Cardiac septum (tissue), 1 donor: ENCODE measurements around the gene CHST11. TPM values are rescaled to one million over a fixed set of nuclear protein-coding genes. Genes with fewer than 3 reads are reported as not detected.

ENCODE experiments used
- DNase-seq: peaks from one replicate; pipeline ENCODE4 v3.0.0-alpha.2; 2020; ENCODE audit warnings: low spot score
- intact Hi-C: fragments of 100-400 bp; cut with DNase I; formaldehyde crosslinking; loops from one replicate; pipeline ENCODE4 v1.14.0; 2022
- total RNA-seq: library from RNA; stranded (reverse); fragmentation: NEBNext Ultra II Directional; extraction: Animal tissue kit (Norgen Biotek cat#: 25700); gene quantifications from one replicate; pipeline ENCODE4 v1.2.1, GENCODE V29; 2021
- donor health status: DM: no; HTN: no; CAD: no.

Gene CHST11
- total RNA-seq, 1 donor from 2014 or later, result 6.1 TPM

- DNase-seq, result no peak
- intact Hi-C loops, result no loop called here
Measured at GRCh38 chr12:104495786-104496185, 39.0 kb downstream of the CHST11 start.

- intact Hi-C loops, result no loop called here
- no peak for DNase-seq
Measured at GRCh38 chr12:104496336-104496735, 39.6 kb downstream of the CHST11 start.

DNA sequence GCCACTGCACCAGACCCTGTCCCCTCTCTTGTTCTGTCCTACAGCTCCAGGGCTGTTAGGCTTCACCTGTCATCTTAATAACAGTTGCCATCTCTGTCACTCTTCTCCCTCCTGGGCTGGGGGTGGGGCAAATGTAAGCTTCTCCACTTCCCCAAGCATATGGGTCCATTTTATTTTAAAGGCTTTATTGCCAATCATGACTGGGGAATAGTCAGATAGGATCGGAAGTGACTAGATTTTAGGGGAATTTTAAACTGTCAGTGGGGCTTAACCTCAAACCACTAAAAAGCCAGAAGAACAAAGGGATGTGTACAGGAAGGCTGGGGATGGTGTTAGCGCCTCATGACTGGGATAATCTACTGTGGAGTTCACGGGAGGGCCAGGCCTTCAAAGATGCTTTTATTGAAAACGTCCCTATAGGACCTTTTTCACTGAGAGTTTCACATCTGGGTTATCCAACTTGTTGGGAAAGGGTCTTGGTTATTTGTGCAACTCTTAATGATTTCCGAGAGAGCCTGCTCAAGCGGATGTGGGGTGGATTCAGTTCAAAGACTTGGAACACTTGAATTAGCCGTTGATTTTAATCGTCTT is 41.6 kb downstream of the CHST11 start:
- no peak for DNase-seq
- intact Hi-C loops, result no loop called here

DNA sequence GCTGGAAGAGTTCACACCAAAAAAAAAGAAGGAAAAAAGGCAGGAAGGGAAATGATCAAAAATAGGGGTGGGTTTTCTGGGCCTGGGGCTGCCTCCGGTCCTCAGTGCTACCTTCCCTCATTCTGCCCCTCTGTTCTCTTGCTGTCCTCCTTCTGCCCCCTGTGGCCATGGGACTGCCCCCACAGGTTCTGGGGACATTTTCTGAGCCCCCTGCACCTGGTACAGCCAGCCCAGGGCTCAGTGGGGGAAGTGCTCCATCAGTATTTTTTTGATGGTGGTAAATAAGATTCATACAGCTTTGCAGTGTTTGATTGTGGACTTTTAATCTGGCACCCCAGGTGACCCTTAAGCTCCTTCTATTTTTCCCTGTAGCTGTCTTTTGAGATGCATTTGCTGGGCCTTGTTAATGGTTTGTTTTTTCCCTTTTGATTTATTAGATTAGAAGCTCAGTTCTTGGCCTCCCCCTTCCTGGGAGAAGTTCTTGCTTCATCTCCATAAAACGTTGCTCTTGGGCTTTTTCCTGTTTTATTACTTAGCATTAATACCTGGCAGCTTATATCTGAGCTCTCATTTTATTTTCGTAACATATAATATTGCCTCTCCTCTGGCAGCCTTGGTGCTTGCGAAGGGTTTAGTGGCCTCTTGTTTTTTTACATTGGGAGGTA is 43.1 kb downstream of the CHST11 start:
- no peak for DNase-seq
- intact Hi-C loops, result no loop called here

DNA sequence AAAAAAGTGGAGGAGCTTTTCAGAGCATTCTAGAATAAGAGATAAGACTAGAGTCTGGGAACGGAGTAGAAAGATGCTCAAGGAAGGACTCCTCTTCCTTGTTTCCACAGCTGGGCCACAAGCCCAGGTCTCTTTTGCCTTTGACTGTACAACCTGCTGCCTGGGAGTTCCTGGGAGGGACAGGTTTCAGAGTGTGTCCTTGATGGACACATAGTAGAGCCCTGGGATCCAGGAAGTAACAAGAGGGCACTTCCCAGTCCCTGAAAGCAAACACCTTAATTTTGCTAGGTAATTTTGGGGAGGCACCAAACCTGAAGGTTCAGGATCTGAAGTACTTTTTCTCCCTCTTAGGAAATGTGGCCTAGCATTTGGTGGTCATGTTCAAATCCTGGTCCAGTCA is 44.4 kb downstream of the CHST11 start:
- intact Hi-C loops, result no loop called here
- DNase-seq, result no peak

- no peak for DNase-seq
- intact Hi-C loops, result no loop called here
Measured at GRCh38 chr12:104501660-104502059, 44.9 kb downstream of the CHST11 start.

DNA sequence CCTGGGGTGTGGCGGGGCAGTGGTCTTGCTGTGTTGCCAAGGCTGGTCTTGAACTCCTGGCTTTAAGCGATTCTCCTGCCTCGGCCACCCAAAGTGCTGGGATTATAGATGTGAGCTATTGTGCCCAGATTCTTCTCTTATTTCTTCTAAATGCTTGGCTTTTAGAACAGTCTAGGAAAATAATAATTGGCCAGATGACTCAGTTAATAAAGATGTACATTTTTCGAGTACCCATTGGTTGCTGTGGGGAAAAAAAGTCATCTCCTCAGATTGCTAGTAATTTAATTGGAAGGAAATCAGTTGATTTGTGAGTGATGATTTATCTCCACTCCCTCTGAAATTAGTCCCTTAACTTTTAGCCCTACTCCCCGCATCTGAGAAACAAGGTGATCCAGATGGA is 45.5 kb downstream of the CHST11 start:
- DNase-seq, result no peak
- intact Hi-C loops, result no loop called here

- intact Hi-C loops, result no loop called here
Measured at GRCh38 chr12:104502638-104503037, 45.9 kb downstream of the CHST11 start.

DNA sequence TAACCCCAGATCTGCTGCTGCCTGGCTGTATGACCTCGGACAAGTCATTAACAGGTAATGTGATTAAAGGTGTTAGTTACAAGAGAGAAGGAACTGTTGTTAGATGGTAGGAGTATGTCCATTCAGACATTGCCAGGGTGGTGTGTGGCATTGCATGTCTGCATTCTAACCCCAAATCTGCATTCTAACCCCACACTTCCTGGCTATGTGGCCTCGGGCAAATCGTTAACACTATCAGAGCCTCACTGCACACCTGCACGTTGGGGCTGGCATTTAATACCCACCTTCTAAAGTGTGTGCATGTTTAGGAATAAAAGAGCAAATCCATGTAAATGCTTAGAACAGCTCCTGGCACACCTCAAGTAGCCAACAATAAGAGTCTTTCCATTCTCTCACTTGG is 46.4 kb downstream of the CHST11 start:
- DNase-seq, result no peak
- intact Hi-C loops, result no loop called here

More at GRCh38 chr12:104502638-104503037, 45.9 kb downstream of the CHST11 start:
- no peak for DNase-seq

DNA sequence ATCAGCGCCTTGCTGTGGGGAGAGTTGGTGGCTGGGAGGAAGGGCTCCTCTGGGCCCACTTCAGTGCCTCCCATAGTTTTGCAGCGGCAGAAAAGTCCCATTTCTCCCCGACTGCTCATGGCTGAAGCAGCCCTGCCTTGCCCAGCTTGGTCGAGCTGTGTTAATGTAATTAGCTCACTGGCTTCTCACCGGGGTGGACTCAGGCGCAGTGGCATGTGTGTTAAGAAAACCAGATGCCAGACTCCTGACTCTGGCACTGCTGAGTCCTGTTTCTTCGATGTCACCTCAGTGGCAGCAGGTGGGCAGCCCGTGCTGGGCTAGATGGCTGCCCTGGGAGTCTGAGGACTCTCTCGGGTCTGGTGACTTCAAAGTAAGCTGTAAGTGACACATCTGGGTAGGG is 47.4 kb downstream of the CHST11 start:
- no peak for DNase-seq
- intact Hi-C loops, result no loop called here

- intact Hi-C loops, result no loop called here
Measured at GRCh38 chr12:104505095-104505818, 48.5 kb downstream of the CHST11 start.

GRCh38 chr12:104506676-104507401 is 50.1 kb downstream of the CHST11 start:
- DNase-seq, result no peak
- intact Hi-C loops, result no loop called here

More at GRCh38 chr12:104505095-104505818, 48.5 kb downstream of the CHST11 start:
- no peak for DNase-seq

GRCh38 chr12:104507672-104508071 is 50.9 kb downstream of the CHST11 start:
- intact Hi-C loops, result no loop called here

GRCh38 chr12:104508752-104509446 is 52.2 kb downstream of the CHST11 start:
- intact Hi-C loops, result no loop called here
- no peak for DNase-seq

More at GRCh38 chr12:104507672-104508071, 50.9 kb downstream of the CHST11 start:
- DNase-seq, result no peak

- intact Hi-C loops, result no loop called here
Measured at GRCh38 chr12:104510145-104510872, 53.6 kb downstream of the CHST11 start.

GRCh38 chr12:104510873-104511440 is 54.2 kb downstream of the CHST11 start:
- intact Hi-C loops, result no loop called here
- no peak for DNase-seq

More at GRCh38 chr12:104510145-104510872, 53.6 kb downstream of the CHST11 start:
- DNase-seq, result no peak

GRCh38 chr12:104513681-104514080 is 56.9 kb downstream of the CHST11 start:
- DNase-seq, result no peak
- intact Hi-C loops, result no loop called here

- intact Hi-C loops, result no loop called here
- DNase-seq, result no peak
Measured at GRCh38 chr12:104514092-104514810, 57.5 kb downstream of the CHST11 start.
